Right lung (tissue), 5 donors: ENCODE data around the gene MCTP1. TPM values are rescaled to one million over a fixed set of nuclear protein-coding genes. Genes with fewer than 3 reads are reported as not detected.
"Not testable (repeated sequence)": the region's sequence is repeated elsewhere in the genome, so short reads cannot be mapped to it uniquely, and the experiment has no call there.

ENCODE experiments used
- DNase-seq, 2 donors: peaks; one replicate each; pipeline ENCODE4 v3.0.0-alpha.2; 2013
- polyA plus RNA-seq, 5 donors: library from polyadenylated mRNA; unstranded; fragments of 120-200 nt; gene quantifications; one replicate each; pipeline versions ENCODE4 v1.2.1 to v1.2.3, GENCODE V29; 2013; ENCODE audit warnings: inconsistent platforms in 1 of 5, low replicate concordance in 1 of 5; ENCODE audit not compliant: insufficient read length in 5 of 5, insufficient read depth in 1 of 5

Gene MCTP1
- polyA plus RNA-seq, 5 donors, result 3.2 to 6.4 (median 5.5) TPM

DNA sequence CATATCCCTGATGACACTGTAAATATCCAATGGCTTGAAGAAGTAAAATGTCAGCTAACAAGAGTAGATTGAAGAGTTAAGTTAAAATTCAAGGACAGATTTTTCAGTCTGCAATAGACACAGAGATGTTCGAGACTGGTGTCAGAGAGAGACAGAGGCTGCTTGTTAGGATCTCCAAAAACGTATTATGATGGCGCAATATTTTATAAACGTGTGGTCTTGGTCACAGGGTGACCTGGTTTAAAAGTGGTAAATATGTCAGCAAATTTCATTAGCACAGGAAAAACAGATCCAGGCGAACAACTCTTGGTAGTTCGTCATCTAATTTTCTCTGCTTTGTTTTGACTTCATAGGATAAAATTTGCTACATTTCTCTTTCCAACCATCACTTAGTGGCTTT lies 317.4 kb downstream of the MCTP1 start:
- DNase-seq, result no peak

DNA sequence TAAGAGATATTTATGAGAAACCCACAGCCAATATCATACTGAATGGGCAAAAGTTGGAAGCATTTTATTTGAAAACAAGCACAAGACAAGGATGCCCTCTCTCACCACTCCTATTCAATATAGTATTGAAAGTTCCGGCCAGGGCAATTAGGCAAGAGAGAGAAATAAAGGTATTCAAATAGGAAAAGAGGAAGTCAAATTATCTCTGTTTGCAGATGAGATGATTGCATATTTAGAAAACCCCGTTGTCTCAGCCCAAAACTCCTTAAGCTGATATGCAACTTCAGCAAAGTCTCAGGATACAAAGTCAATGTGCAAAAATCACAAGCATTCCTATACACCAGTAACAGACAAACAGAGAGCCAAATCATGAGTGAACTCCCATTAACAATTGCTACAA lies 325.6 kb downstream of the MCTP1 start:
- not testable (repeated sequence) for DNase-seq

- DNase-seq, result no peak
Measured at GRCh38 chr5:94945656-94946055, 339.2 kb downstream of the MCTP1 start.

DNA sequence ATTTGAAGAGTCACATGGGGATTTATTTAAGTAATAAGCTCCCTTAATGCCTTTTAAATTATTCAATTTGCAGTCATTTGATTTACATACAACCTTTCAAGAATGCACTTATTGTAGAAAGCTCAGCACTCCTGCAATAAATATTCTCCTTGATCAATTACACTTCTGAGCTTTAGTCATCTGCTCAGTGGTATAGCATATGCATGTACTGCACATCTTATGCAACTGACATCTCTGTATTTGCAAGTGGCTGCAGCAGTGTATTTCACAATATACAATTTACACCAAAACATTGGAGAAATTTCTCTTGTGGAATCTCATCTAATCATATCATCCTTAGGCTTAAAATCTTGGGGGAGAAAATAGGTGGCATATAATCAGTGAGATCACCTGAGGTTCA lies 340.7 kb downstream of the MCTP1 start:
- DNase-seq, result no peak

DNA sequence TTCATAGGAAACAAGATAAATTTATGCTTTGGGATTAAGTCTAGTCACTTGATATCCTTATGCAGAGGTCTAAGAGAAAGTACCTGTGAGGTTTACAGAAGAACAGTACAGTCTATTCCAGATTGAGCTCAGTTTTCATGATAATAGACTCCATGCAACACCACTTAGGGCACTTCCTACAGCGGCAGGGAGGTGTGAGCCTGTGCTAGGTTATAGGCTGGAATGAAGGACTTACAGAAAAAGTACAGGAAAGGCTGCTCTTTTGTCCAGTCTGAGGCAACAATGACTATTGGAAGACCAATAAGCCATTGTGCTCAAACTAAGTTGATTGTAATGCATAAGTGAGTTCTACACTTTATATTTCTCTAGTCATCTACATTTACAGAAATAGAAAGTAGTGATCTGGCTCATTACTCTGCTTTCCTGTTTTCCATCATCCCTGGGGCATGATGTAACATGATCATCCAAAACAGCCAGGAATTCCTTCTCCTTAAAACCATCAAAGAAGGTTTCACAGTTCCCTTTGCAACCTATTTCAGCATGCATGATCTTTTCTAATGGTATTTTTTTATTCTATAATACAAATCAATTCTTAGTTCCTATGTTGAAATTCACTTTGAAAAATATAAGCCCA lies 343.7 kb downstream of the MCTP1 start:
- DNase-seq, result no peak

DNA sequence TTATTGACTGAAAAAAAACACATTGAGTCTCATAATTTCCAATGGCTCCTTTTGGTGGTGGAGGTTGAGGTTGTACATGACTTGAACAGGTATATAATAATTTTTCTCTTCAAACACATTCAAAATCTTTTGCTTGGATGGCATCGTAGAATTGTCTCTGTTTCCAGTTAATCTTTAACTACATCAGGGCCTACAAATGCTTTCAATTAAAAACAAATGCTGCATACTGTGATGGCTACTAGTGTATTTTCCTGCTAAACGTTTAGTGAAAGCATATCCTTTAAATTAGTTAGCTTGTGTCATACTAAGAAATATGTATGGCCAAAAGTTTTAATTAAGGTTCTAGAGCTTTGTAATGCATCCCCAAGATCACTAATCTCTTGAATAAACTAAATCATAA lies 352.6 kb downstream of the MCTP1 start:
- DNase-seq, result no peak

GRCh38 chr5:94928891-94929290 lies 356.0 kb downstream of the MCTP1 start:
- DNase-seq, result no peak

- DNase-seq, result no peak
Measured at GRCh38 chr5:94920570-94920969, 364.3 kb downstream of the MCTP1 start.

GRCh38 chr5:94916619-94917018 lies 368.3 kb downstream of the MCTP1 start:
- DNase-seq, result peak; percentile 52 to 58

DNA sequence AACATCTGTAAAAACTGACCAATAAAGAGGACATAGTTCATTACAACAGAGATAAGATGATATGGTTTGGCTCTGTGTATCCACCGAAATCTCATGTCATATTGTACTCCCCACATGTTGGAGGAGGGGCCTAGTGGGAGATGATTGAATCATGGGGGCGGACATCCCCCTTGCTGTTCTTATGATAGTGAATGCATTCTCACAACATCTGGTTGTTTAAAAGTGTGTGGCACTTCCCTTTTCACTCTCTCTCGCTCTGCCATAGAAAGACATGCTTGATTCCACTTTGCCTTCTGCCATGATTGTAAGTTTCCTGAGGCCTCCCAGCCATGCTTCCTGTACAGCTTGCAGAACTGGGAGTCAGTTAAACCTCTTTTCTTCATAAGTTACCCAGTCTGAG lies 373.6 kb downstream of the MCTP1 start:
- no peak for DNase-seq

GRCh38 chr5:94910721-94911120 lies 374.2 kb downstream of the MCTP1 start:
- no peak for DNase-seq

DNA sequence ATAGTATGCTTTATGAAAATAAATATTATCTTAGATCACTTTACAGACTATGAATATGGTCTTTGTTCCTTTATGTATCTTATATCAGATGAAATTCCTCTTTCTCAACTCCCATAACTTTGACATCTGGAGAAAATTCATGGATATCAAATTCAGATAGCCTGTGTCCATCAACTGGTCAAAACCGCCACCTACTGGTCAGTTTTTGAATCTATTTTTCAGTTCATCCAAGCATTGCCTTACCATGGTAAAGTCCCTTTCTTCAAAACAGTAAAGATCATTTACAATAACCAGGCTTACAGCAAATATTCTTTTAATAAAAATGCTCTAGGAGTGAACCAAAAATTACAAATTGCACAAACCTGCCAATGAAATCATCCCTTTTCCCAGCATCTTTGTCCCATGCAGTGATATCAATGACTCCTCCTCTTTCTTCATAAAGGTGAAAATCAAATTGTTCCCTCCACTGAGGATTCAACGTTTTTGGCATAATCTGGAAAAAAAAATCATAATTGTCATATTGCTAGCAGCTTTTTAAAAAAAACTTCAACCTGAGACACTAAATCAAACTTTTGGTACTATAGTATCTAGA lies 375.9 kb downstream of the MCTP1 start:
- peak in 1 of 2 donors; percentile 17 for DNase-seq

DNA sequence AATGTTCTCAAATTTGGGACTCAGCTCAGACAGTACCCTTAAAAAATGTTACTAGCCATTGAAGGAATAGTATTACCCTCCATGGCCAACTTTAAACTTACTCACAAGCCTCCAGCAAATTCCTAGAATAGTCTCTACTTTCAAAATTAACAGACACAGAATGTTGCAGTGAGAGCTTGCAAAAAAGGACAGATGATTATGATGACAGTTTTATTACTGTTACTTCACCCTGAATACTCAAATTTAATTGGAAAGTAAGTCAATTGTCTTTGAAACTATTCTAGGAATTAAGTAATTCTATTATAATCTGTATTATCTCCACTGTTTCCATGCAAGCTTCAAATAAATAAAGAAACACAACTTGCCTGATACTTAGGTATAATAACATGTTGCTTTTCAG lies 378.1 kb downstream of the MCTP1 start:
- DNase-seq, result no peak

- no peak for DNase-seq
Measured at GRCh38 chr5:94903726-94904125, 381.2 kb downstream of the MCTP1 start.

DNA sequence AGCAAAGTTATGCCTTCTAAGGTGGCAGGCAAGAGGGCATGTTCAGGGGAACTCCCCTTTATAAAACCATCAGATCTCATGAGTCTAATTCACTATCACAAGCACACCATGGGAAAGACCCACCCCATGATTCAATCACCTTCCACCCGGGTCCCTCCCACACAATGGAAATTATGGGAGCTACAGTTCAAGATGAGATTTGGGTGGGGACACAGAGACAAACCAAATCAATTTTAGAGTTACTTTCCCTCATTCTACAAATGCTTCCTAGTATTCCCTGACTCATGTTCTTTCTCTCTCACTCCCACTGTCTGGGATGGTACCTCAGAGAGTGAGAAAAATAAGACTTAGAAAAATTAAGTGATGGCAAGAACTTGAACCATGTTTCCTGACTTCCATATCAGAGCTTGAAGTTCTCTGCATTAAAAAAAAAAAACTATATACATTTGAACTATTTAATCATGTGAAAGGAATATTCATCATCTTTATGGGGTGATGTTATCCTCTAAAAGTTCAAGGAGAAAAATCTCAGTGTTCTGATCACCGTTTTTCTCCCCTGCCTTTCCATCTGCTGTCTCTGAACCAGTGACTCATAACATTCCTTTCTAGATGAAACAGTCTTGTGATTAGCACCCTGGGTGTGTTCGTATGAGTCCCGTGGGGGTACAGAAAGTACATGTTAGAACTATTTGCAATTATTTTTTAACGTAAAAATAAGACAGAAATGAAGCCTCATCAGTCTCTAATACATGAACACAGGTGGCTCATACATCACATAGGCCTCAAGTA lies 383.5 kb downstream of the MCTP1 start:
- DNase-seq, result no peak

DNA sequence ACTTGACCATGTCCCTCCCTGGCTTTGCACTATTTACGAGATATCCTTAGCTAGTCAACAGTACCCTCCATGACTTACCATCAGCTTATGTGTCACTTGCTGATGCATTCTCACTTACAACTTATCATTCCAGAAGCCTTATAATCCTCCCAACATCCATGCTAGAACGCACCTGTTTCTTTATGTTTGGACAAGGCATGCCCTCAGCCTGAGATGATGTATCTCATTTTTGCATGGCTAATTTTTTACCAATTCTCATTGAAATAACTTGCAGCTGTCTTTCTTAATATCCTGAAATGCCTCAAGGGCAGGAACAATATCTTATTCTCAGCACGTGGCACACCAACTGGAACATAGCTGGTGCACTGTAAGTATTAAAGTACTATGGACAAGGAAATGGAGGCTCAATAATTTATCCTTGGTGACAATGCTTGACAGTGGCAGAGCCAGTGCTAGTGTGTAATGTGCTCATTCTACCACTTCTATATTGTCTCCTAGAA lies 384.8 kb downstream of the MCTP1 start:
- DNase-seq, result no peak

GRCh38 chr5:94893412-94894135 lies 391.3 kb downstream of the MCTP1 start:
- DNase-seq, result no peak

DNA sequence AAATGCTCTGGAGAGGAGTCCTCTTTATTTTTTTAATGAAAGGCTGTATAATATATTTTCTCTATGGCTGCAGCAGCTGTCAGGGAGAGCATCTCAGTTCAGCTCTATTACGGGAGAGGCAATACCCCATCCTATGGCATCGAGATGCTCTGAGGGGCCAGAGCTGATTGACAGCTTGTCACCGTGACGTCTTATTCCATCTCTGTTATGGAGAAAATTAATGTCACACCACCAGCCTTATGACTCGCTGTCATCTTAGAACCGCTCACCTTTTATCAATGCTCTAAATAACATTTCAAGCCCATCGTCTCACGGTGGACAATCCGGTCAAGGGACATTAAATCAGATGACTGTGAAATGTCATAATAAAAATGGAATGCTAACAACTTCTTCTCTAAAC lies 392.9 kb downstream of the MCTP1 start:
- DNase-seq, result no peak

- no peak for DNase-seq
Measured at GRCh38 chr5:94891565-94891964, 393.3 kb downstream of the MCTP1 start.

DNA sequence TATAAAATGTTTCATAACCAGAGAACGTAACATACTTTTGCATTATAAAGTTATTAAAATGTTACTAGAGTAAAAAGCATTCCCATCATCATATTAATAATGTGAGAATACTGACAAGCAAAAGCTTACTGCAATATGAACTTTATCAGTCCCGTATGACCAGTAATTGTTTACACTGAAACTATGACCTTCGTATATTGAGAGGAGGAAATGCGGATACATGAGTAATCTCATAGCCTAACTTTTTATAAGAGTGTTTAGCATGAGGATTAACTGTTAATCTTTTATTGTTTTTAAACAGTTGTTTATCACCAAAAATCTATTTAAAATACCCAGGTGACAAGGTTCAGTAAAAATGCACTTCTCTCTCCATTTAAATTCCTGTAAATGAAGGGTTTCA lies 394.0 kb downstream of the MCTP1 start:
- DNase-seq, result no peak

GRCh38 chr5:94888674-94889073 lies 396.2 kb downstream of the MCTP1 start:
- DNase-seq, result no peak

DNA sequence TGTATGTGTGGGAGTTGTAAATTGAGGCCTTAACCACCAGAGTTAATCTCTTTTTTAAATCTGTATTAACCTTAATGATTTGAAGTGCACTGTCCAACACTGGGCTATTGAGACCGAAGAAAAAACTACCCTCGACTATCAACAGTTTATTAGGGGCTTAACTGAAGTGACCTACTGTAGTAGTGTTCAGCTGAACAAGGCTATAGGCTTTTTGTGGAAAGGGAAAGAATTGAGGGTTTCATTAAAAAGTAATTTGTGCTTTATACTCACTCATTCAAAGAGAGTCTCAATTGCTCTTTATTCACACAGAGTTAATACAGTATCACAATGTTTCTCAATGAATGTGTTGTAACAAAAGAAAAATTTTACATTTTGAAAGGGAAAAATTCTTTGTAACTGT lies 399.0 kb downstream of the MCTP1 start:
- DNase-seq, result no peak
